GM12864 (cell line): ENCODE data around the gene KLF15.

ENCODE experiments used
- DNase-seq: peaks from one replicate; pipeline ENCODE4 v3.0.0-alpha.2; 2011; ENCODE audit warnings: low read depth
- H3K4me3 ChIP-seq: 2 replicates; pipeline ENCODE4 v1.5.1; 2011; ENCODE audit warnings: mild to moderate bottlenecking, low read depth, low read length, control low read depth
- CTCF ChIP-seq: IDR thresholded peaks from 2 replicates; pipeline ENCODE4 v1.5.1; 2011; ENCODE audit warnings: low read depth, mild to moderate bottlenecking, moderate library complexity, low read length, control low read depth, inconsistent platforms; ENCODE audit errors: missing control alignments

Gene KLF15

GRCh38 chr3:126357295-126358037, at the start of gene KLF15:
Gene KLF15, minus strand, starts transcription at chr3:126357408. Its CDS starts 4,486 bp downstream, at chr3:126352922.
- no peak for DNase-seq
- H3K4me3 ChIP-seq = peak within 1 kb of the TSS; percentile 53
- no peak for TF ChIP-seq CTCF

DNA sequence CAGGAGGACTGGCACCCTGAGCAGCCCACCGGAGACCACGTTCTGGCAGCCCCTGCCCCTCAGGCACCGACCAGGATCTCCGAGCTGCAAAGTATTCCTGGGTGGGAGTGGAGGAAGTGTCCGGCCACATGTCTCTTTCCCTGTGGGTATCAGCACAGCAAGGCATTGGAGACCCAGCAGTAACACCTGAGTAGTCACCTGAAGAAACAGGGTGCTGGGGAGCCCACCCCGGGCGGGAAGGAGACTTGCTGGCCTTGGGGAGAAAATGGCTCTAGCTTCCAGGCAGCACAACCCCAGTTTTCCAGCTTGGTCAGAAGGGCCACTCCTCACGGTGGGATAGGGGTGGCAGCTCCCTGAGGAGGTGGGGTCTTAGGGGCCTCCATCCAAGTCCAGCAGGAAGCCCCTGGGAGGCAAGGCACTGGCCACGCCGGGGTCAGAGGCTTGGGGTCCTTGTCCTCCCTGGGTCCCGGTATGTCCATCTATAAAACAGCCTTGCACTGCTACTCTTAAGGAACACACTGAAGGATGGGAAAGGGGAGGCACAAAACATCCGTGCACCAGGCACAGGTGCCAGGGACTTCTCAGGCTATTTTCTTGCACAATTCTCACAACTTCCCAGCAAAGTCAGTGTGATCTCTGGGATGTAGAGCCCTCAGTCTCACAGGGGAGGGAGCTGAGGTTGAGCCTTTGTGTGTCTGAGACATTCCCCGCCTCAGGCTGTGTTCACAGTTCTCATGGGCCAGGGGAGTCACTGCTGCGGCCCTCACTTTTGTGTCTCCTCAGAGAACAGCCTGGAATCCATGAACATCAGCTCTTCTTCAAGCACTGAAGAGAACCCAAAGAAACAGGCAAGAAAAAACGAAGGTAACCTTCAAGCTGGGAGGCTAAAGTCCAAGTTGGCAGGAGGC, 49.4 kb upstream of the KLF15 start:
- no peak overlapping the region for H3K4me3 ChIP-seq
- no peak for TF ChIP-seq CTCF
- no peak for DNase-seq

- TF ChIP-seq CTCF = no peak
- H3K4me3 ChIP-seq = no peak overlapping the region
- no peak for DNase-seq
Observed at GRCh38 chr3:126402666-126403302, 45.6 kb upstream of the KLF15 start.

GRCh38 chr3:126402178-126402577, 45.0 kb upstream of the KLF15 start:
- TF ChIP-seq CTCF = no peak
- DNase-seq = no peak

DNA sequence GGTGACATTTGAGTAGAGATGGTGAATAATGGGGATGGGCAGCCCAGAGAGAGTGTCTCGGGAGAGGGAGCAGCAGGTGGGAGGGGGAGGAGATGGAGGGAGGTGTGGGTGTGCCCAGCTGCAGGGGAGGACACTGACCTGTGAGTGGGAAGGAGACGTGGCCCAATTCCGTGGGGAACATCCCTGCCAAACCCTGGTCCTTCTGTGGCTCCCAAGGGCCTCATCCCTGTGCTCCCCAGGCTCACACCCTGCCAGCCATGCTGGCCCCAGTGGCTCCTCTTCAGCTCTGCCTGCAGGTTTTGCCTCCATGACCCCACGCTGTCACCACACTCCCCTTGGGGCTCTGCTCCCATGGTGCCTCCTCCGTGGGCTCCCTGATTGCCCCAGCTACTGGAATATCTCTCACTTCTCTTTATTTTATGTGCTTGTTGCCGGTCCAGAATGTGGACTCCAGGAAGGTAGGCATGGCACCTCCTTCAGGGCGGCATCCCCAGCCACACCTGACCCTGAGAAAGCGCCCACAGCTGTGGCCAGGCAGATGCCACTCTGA, 44.5 kb upstream of the KLF15 start:
- no peak overlapping the region for H3K4me3 ChIP-seq
- no peak for DNase-seq
- TF ChIP-seq CTCF = no peak

More at GRCh38 chr3:126402178-126402577, 45.0 kb upstream of the KLF15 start:
- no peak overlapping the region for H3K4me3 ChIP-seq

GRCh38 chr3:126399756-126400155, 42.5 kb upstream of the KLF15 start:
- H3K4me3 ChIP-seq = no peak overlapping the region
- DNase-seq = no peak
- no peak for TF ChIP-seq CTCF
